H1 (cell line): ENCODE measurements around the gene FAM193B. TPM values are rescaled to one million over a fixed set of nuclear protein-coding genes. Genes with fewer than 3 reads are reported as not detected.

Experiments
- CTCF ChIA-PET: fragments of 300-600 bp; sonication (Branson Sonifier 250); formaldehyde crosslinking; loops from one replicate; lab custom pipeline; 2021; ENCODE audit not compliant: partially characterized antibody; lab: Charles Lee
- POLR2A ChIA-PET: fragments of 300-600 bp; sonication (Branson Sonifier 250); formaldehyde crosslinking; loops from one replicate; lab custom pipeline; 2021; ENCODE audit warnings: inconsistent platforms; ENCODE audit not compliant: partially characterized antibody; lab: Charles Lee
- DNase-seq, 2 experiments: peaks; one replicate each; pipeline versions ENCODE4 v3.0.0 to v3.0.0-alpha.2; 2010 to 2022; ENCODE audit warnings: low spot score in 2 of 2, low read depth in 1 of 2, mixed read lengths in 1 of 2
- FAIRE-seq: peaks from 2 replicates; lab custom pipeline; 2011; peaks lifted over from hg19 to GRCh38; lab: Jason Lieb, UNC
- H2AFZ ChIP-seq: 2 replicates; pipeline ENCODE4 v1.8.1; 2012; ENCODE audit warnings: low read length, inconsistent platforms
- H2AK5ac ChIP-seq: 2 replicates; pipeline ENCODE4 v1.6.1; 2013; ENCODE audit warnings: low read depth, low read length
- H2BK120ac ChIP-seq: replicated peaks from 2 replicates; pipeline ENCODE3; 2013; ENCODE audit warnings: low read depth, low read length, inconsistent platforms
- H2BK12ac ChIP-seq: 2 replicates; pipeline ENCODE4 v1.6.1; 2013; ENCODE audit warnings: low read depth, low read length
- H2BK15ac ChIP-seq: 2 replicates; pipeline ENCODE4 v1.6.1; 2013; ENCODE audit warnings: low read length
- H2BK20ac ChIP-seq: 2 replicates; pipeline ENCODE4 v1.6.1; 2013; ENCODE audit warnings: low read length
- H2BK5ac ChIP-seq: 2 replicates; pipeline ENCODE4 v1.6.1; 2013; ENCODE audit warnings: low read depth, low read length
- H3K14ac ChIP-seq: 2 replicates; pipeline ENCODE4 v1.6.1; 2013; ENCODE audit warnings: inconsistent platforms; ENCODE audit not compliant: insufficient read length
- H3K18ac ChIP-seq: 2 replicates; pipeline ENCODE4 v1.6.1; 2013; ENCODE audit warnings: low read length; ENCODE audit errors: extremely low read depth
- H3K23ac ChIP-seq: 2 replicates; pipeline ENCODE4 v1.6.1; 2013; ENCODE audit warnings: inconsistent platforms; ENCODE audit not compliant: insufficient read length
- H3K23me2 ChIP-seq: 2 replicates; pipeline ENCODE4 v1.6.1; 2013; ENCODE audit warnings: low read depth, low read length
- H3K27ac ChIP-seq: 2 replicates; pipeline ENCODE4 v1.6.1; 2011; ENCODE audit warnings: low read depth, low read length, inconsistent platforms
- H3K27me3 ChIP-seq, 4 experiments: replicated peaks in 1 of 4; 1 replicate in 1 of 4; 2 replicates in 3 of 4; pipeline versions ENCODE4 v1.6.1 to v1.8.1; 2011 to 2013; ENCODE audit warnings: low read length in 3 of 4, mild to moderate bottlenecking in 3 of 4, inconsistent platforms in 2 of 4, mixed read lengths in 2 of 4, moderate library complexity in 1 of 4; ENCODE audit not compliant: control insufficient read depth in 3 of 4, insufficient read depth in 3 of 4; ENCODE audit errors: extremely low read depth in 1 of 4
- H3K36me3 ChIP-seq, 4 experiments: 2 replicates each; pipeline versions ENCODE4 v1.6.1 to v1.8.1; 2011 to 2013; ENCODE audit warnings: mild to moderate bottlenecking in 4 of 4, low read length in 3 of 4, moderate library complexity in 2 of 4, control low read depth in 1 of 4, inconsistent platforms in 1 of 4; ENCODE audit not compliant: insufficient read depth in 4 of 4, control insufficient read depth in 2 of 4
- H3K4ac ChIP-seq: replicated peaks from 2 replicates; pipeline ENCODE3; 2013; ENCODE audit warnings: low read length, low read depth, mixed read lengths, inconsistent platforms; ENCODE audit not compliant: insufficient read length
- H3K4me1 ChIP-seq, 4 experiments: replicated peaks in 1 of 4; 1 replicate in 1 of 4; 2 replicates in 3 of 4; pipeline versions ENCODE4 v1.6.1 to v1.8.1; 2011 to 2013; ENCODE audit warnings: low read length in 3 of 4, inconsistent platforms in 2 of 4, mixed read lengths in 1 of 4; ENCODE audit not compliant: insufficient read depth in 4 of 4, control insufficient read depth in 3 of 4
- H3K4me2 ChIP-seq, 2 experiments: 2 replicates each; pipeline versions ENCODE4 v1.6.1 to v1.8.1; 2011 to 2013; ENCODE audit warnings: low read depth in 2 of 2, low read length in 2 of 2, control low read depth in 1 of 2, inconsistent platforms in 1 of 2, mild to moderate bottlenecking in 1 of 2; ENCODE audit not compliant: insufficient read depth in 1 of 2
- H3K4me3 ChIP-seq, 4 experiments: fragments of 200-600, 300-600 bp in 1 of 4; sonication (generic), shearing (Covaris generic), sonication (Bioruptor Twin) in 1 of 4; 2 replicates each; pipeline versions ENCODE4 v1.5.1 to v1.8.1; 2011 to 2016; ENCODE audit warnings: low read length in 4 of 4, low read depth in 3 of 4, control low read depth in 2 of 4, inconsistent platforms in 2 of 4, mild to moderate bottlenecking in 2 of 4, mixed read lengths in 1 of 4, moderate library complexity in 1 of 4; ENCODE audit not compliant: insufficient read depth in 2 of 4; ENCODE audit errors: extremely low read depth in 1 of 4
- H3K56ac ChIP-seq: replicated peaks from 2 replicates; pipeline ENCODE3; 2013; ENCODE audit warnings: low read depth, mild to moderate bottlenecking, mixed read lengths, low read length, inconsistent platforms; ENCODE audit not compliant: insufficient read length
- H3K79me1 ChIP-seq: 2 replicates; pipeline ENCODE4 v1.6.1; 2013; ENCODE audit warnings: low read depth, low read length, control low read depth
- H3K79me2 ChIP-seq, 2 experiments: 2 replicates each; pipeline versions ENCODE4 v1.6.1 to v1.8.1; 2012 to 2013; ENCODE audit warnings: low read length in 2 of 2, mild to moderate bottlenecking in 2 of 2, inconsistent platforms in 1 of 2; ENCODE audit not compliant: insufficient read depth in 2 of 2, control insufficient read depth in 1 of 2
- H3K9ac ChIP-seq, 4 experiments: replicated peaks in 1 of 4; 1 replicate in 1 of 4; 2 replicates in 3 of 4; pipeline versions ENCODE4 v1.6.1 to v1.8.1; 2011 to 2013; ENCODE audit warnings: low read depth in 3 of 4, low read length in 3 of 4, control low read depth in 2 of 4, mild to moderate bottlenecking in 2 of 4, moderate library complexity in 2 of 4, inconsistent platforms in 1 of 4; ENCODE audit errors: extremely low read depth in 1 of 4
- H3K9me3 ChIP-seq, 2 experiments: 2 replicates each; pipeline versions ENCODE4 v1.6.1 to v1.8.1; 2012 to 2013; ENCODE audit warnings: mild to moderate bottlenecking in 2 of 2, moderate library complexity in 2 of 2, control low read depth in 1 of 2, inconsistent platforms in 1 of 2, low read depth in 1 of 2, low read length in 1 of 2, mixed read lengths in 1 of 2; ENCODE audit not compliant: insufficient read depth in 2 of 2
- H4K20me1 ChIP-seq, 2 experiments: replicated peaks in 1 of 2; 2 replicates each; pipeline versions ENCODE3 to v1.8.1; 2011 to 2013; ENCODE audit warnings: inconsistent platforms in 2 of 2, low read length in 2 of 2, mild to moderate bottlenecking in 1 of 2; ENCODE audit not compliant: insufficient read depth in 2 of 2, control insufficient read depth in 1 of 2
- H4K5ac ChIP-seq: 2 replicates; pipeline ENCODE4 v1.6.1; 2013; ENCODE audit warnings: low read length, low read depth, mixed read lengths, inconsistent platforms; ENCODE audit not compliant: insufficient read length
- H4K8ac ChIP-seq: 2 replicates; pipeline ENCODE4 v1.8.0; 2013; ENCODE audit warnings: mild to moderate bottlenecking, moderate library complexity, low read length, inconsistent platforms; ENCODE audit not compliant: insufficient read depth; ENCODE audit errors: extremely low read depth
- H4K91ac ChIP-seq: replicated peaks from 2 replicates; pipeline ENCODE3; 2013; ENCODE audit warnings: low read length, mixed read lengths, inconsistent platforms; ENCODE audit not compliant: insufficient read length
- ATF2 ChIP-seq: IDR thresholded peaks from 2 replicates; pipeline ENCODE4 v1.6.1; 2012; ENCODE audit warnings: low read length, inconsistent platforms
- POLR2A ChIP-seq, 2 experiments: IDR thresholded peaks; 1 replicate in 1 of 2; 2 replicates in 1 of 2; pipeline ENCODE4 v1.6.1; 2011; ENCODE audit warnings: low read depth in 2 of 2, low read length in 2 of 2, mild to moderate bottlenecking in 2 of 2; ENCODE audit errors: control extremely low read depth in 1 of 2
- SAP30 ChIP-seq: fragments of 300-600 bp; sonication (generic); IDR thresholded peaks from 2 replicates; pipeline ENCODE4 v1.7.1; 2012; ENCODE audit warnings: low read length, moderate library complexity, mild to moderate bottlenecking, inconsistent platforms; ENCODE audit not compliant: insufficient read depth, insufficient replicate concordance
- SIX5 ChIP-seq: IDR thresholded peaks from 2 replicates; pipeline ENCODE4 v1.6.1; 2011; ENCODE audit warnings: mild to moderate bottlenecking, low read depth, low read length
- SP1 ChIP-seq: IDR thresholded peaks from 2 replicates; pipeline ENCODE4 v1.6.1; 2011; ENCODE audit warnings: low read depth, low read length
- SUZ12 ChIP-seq: fragments of 200-600 bp; sonication (generic); IDR thresholded peaks from 2 replicates; pipeline ENCODE4 v1.6.1; 2012; ENCODE audit warnings: mild to moderate bottlenecking, inconsistent platforms, low read length, moderate library complexity, mixed read lengths
- WGBS, 2 experiments: shearing (Covaris generic) in 1 of 2; methylation state at CpG; one replicate each; pipeline versions ENCODE4 v1.1.6 to v1.1.7; 2013 to 2015; ENCODE audit warnings: low lambda C conversion rate in 2 of 2, mixed read lengths in 2 of 2, inconsistent platforms in 1 of 2, low coverage in 1 of 2, missing lambda C conversion rate in 1 of 2; ENCODE audit not compliant: insufficient replicate concordance in 2 of 2, insufficient coverage in 1 of 2, insufficient read length in 1 of 2; ENCODE audit errors: extremely low coverage in 1 of 2, missing lambda C conversion rate in 1 of 2; 5-methylcytosine and 5-hydroxymethylcytosine counted together
- polyA plus RNA-seq, 7 experiments: library from polyadenylated mRNA; depleted of rRNA in 3 of 7; stranded (reverse) in 5 of 7; unstranded in 2 of 7; fragments of >200 nt in 5 of 7; fragments of 200-250 nt in 2 of 7; gene quantifications; 1 replicate in 5 of 7; 2 replicates in 1 of 7; 4 replicates in 1 of 7; pipeline versions ENCODE4 v1.2.1 to v1.2.3, GENCODE V29; 2011 to 2013; ENCODE audit warnings: missing spikeins in 2 of 7, mixed read lengths in 2 of 7
- total RNA-seq: library from RNA; stranded (reverse); fragmentation: NEBNext Ultra II Directional; extraction: Animal tissue kit (Norgen Biotek cat#: 25700); gene quantifications from 2 replicates; pipeline ENCODE4 v1.2.1, GENCODE V29; 2021

Gene FAM193B
- total and polyA plus RNA-seq, 2 of the 8 experiments (the other 6 are each of a cell fraction or from before 2014, with no cell fraction given), result 49.9 to 69.8 TPM

GRCh38 chr5:177475563-177476427, 78.6 kb downstream of the FAM193B start:
- Histone ChIP-seq H3K27me3 (no peaks in the 10 kb centered on the region), H3K9me3 (no peaks in the 10 kb centered on the region), H3K9ac (no peak overlapping the region), H2BK5ac (no peak overlapping the region), H2BK12ac (peak overlapping the region; percentile 27; the same call in 1 of the 2 replicates), H3K4me3 (no peak overlapping the region), H3K79me2 (peaks cover 14 to 19% of the 10 kb centered on the region in 2 experiments), H3K4me2 (no peak overlapping the region), H2BK120ac (no peak overlapping the region), H3K27ac (no peak overlapping the region; the same call in 1 of the 2 replicates), H2BK15ac (0 out of 2 replicates have a peak overlapping the region, but pooled peaks have one; percentile 81), H2AFZ (no peak overlapping the region), H3K56ac (no peak overlapping the region), H3K4me1 (peaks cover 11 to 32% (median 26%) of the 10 kb centered on the region in 4 experiments), H3K23ac (no peak overlapping the region), H4K5ac (no peak overlapping the region), H3K79me1 (peaks cover 4% of the 10 kb centered on the region), H4K91ac (no peak overlapping the region), H2BK20ac (no peak overlapping the region), H2AK5ac (no peak overlapping the region), H3K23me2 (peaks cover 3% of the 10 kb centered on the region), H4K20me1 (peaks cover 7 to 12% of the 10 kb centered on the region in 2 experiments), H3K4ac (no peak overlapping the region), H4K8ac (peak overlapping the region; percentile 31; the same call in 1 of the 2 replicates), H3K14ac (no peak overlapping the region), H3K36me3 (peaks cover under 1 to 14% (median 5%) of the 10 kb centered on the region in 4 experiments; a peak in 4 of 8 replicates), H3K18ac (no peak overlapping the region)
- ChIA-PET CTCF (interaction anchor here (0.8 to 10.4 kb wide), 7 partner anchors 16 to 166 kb away, joined by 3 to 162 read pairs (median 11); partner anchors contain the start of gene PDLIM7), POLR2A (interaction anchor here (0.6 to 67.5 kb wide), 3 partner anchors 4 to 45 kb away, joined by 3 to 3349 read pairs (median 3349); partner anchors contain the start of genes DBN1, DOK3, PDLIM7 and PRR7)
- TF ChIP-seq SUZ12, result no peak
- TF ChIP-seq SIX5, result no peak
- TF ChIP-seq POLR2A (IDR thresholded peaks at IDR 0.05; ENCODE audit: control extremely low read depth in 1 of 2, low read depth in 2 of 2, low read length in 2 of 2), result no peak
- no peak for TF ChIP-seq ATF2
- no peak for TF ChIP-seq SAP30
- no peak for TF ChIP-seq SP1
- 82% methylated on average over 11 of the region's 11 CpGs; no CpG with 5 or more reads in 1 of the 2 experiments for WGBS, 2 experiments
- FAIRE-seq, result no peak
- DNase-seq, result no peak
